Astrocyte of the spinal cord (primary cell): Measurements from ENCODE around the gene LPXN.

Source experiments
- DNase-seq: peaks from one replicate; pipeline ENCODE4 v3.0.0; 2011; ENCODE audit warnings: low read depth, low spot score
- H3K4me3 ChIP-seq: 2 replicates; pipeline ENCODE4 v1.5.1; 2011; ENCODE audit warnings: low read depth, mild to moderate bottlenecking, low read length, moderate library complexity
- in situ Hi-C: cut with HindIII; loops from 2 replicates; pipeline ENCODE4 v1.10.0; 2017; ENCODE audit warnings: low sequenced_read_pairs
- TF ChIP-seq, protein P1 (sequence below): IDR thresholded peaks from 2 replicates; pipeline ENCODE4 v1.5.1; 2012; ENCODE audit warnings: low read depth, mild to moderate bottlenecking, low read length, inconsistent platforms

The LPXN gene

DNA sequence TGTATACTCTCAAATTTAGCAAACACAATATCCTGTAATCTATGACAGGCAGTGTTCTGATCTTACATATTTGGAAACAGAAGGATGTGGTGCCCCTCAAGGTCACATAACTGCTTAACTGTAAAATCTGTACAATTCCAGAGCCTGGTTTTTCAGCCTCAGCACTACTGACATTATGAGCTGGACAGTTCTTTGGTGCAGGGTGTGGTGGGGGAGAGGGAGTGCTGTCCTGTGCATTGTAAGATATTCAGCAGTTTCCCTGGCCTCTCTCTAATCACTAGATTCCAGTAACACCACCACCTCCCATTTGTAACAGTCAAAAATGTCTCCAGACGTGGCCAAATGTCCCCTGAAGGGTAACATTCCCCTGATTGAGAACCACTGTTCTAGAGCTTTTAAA is 65.9 kb downstream of the LPXN start:
- in situ Hi-C loops: no loop called here
- H3K4me3 ChIP-seq: no peak overlapping the region
- TF ChIP-seq, protein P1, sequence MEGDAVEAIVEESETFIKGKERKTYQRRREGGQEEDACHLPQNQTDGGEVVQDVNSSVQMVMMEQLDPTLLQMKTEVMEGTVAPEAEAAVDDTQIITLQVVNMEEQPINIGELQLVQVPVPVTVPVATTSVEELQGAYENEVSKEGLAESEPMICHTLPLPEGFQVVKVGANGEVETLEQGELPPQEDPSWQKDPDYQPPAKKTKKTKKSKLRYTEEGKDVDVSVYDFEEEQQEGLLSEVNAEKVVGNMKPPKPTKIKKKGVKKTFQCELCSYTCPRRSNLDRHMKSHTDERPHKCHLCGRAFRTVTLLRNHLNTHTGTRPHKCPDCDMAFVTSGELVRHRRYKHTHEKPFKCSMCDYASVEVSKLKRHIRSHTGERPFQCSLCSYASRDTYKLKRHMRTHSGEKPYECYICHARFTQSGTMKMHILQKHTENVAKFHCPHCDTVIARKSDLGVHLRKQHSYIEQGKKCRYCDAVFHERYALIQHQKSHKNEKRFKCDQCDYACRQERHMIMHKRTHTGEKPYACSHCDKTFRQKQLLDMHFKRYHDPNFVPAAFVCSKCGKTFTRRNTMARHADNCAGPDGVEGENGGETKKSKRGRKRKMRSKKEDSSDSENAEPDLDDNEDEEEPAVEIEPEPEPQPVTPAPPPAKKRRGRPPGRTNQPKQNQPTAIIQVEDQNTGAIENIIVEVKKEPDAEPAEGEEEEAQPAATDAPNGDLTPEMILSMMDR: no peak
- DNase-seq: no peak

DNA sequence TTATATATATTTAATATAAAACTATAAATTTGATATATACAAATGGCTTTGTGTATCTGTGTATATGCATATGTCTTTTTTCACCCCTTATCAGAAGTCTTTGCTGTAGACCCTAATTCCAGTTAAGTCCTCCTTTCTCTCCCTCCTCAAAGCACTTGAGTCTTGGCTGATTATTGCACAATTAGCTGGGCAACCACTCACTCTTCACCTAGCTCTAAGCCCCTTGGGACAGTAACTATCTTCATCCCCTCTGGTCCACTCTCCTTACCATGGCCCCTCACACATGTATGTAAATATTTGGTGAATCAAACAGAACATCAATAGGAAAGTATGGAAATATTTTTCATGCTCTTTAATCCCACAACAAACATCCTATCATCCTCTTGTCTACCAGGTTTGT is 66.8 kb downstream of the LPXN start:
- H3K4me3 ChIP-seq: no peak overlapping the region
- no peak for DNase-seq
- TF ChIP-seq, protein P1: no peak
- in situ Hi-C loops: no loop called here

DNA sequence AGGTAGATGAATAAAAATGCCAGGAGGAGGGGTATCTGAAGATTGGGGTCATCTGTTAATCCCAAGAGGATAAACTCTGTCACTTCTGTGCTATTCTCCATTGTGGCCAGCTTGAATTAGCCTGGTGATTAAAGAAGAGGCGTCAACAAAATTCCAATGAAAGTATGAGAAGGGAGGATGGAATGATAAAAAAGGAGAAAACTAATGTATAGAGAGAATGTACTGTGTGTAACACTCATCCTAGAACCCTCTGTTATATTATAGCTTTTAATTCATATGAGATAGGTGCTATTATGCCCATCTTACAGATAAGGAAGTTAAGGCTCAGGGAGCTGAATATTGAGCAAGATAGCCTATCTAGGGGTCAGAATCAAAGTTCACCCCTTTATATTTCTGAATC is 67.7 kb downstream of the LPXN start, which contains the start of gene OR5B21:
TSS of gene OR5B21 (minus strand) at position 101 of the 400 bp plus-strand sequence. CDS start at position 101, 0 bp downstream.
- in situ Hi-C loops: no loop called here
- H3K4me3 ChIP-seq: no peak within 1 kb of the TSS
- TF ChIP-seq, protein P1: no peak
- no peak for DNase-seq

DNA sequence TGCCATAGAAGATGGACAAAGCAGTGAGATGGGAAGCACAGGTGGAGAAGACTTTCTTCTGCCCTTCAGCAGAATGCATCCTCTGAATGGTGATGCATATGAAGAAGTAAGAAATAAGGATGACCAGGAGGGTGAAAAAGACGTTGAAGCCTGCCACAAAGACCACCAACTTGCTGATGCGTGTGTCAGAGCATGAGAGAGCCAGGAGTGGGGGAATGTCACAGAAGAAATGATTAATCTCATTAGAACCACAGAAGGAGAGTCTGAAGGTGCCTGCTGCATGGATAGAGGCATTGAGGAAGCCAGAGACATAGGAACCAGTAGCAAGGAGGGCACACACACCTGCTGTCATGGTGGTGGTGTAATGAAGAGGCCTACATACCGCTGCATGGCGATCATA is 68.3 kb downstream of the LPXN start:
- TF ChIP-seq, protein P1: no peak
- in situ Hi-C loops: no loop called here
- no peak for DNase-seq
- H3K4me3 ChIP-seq: no peak overlapping the region

DNA sequence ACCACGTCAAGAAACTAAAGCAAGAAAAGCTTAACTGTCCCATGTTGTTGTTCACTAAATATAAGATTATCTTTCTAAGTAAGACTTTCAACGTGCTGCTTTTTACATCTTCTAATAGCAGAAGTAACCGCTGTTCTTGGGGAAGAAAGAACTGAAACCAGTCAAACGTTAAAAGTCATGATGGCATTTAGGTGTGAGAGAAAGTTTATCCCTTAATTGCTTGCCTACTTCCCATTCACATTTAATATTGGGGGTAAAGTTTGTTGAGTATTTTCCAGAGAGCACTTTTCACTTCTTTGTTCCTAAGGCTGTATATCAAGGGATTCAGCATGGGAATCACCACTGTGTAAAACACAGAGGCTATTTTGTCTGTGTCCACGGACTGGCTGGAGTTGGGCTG is 68.7 kb downstream of the LPXN start:
- in situ Hi-C loops: no loop called here
- DNase-seq: no peak
- TF ChIP-seq, protein P1: no peak
- H3K4me3 ChIP-seq: no peak overlapping the region

DNA sequence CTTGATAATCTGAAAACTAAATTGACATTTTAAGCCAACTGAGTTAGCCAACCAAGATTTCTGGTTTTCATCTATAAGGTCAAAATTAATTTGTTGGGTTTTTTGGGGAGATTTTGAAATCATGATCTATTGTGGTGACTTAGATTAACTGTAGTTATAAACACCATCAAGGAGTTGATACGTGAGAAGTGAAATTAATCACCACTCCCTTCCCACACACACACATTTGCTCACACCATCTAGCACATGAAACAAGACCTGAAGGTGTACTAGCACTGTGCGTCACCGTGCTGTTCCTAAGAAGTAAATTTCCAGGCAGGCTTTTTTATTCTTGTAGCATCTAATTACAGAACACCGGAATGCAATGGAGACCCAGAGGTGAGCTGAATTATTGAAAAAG is 69.8 kb downstream of the LPXN start:
- no peak overlapping the region for H3K4me3 ChIP-seq
- TF ChIP-seq, protein P1: no peak
- DNase-seq: no peak
- in situ Hi-C loops: no loop called here

DNA sequence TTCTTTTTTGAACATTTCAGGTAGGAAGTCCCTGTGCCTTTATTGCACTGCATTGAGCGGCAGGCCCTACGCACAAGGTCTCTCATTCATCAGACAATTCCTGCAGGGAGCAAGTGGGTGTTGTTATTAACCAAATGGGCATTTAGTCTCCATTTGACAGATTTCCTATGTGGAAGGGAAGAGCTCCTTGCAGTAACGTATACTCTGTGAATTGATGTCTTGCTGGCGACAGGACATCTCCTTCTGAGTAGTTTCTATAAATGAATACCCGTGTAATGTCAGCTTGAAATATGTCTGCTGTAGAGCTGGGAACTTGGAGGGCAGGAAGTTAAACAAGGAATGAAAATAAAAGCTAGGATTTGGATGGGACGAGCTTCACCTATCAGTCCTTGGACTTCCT is 71.4 kb downstream of the LPXN start:
- no peak for DNase-seq
- TF ChIP-seq, protein P1: no peak
- in situ Hi-C loops: no loop called here
- no peak overlapping the region for H3K4me3 ChIP-seq
